HG02938 (cell line): Measurements from ENCODE around the gene DRD3.

Experiments
- ATAC-seq: cut with Tn5 transposase; IDR thresholded peaks from one replicate; pipeline ENCODE4 v1.9.1; 2021; ENCODE audit warnings: mild to moderate bottlenecking, moderate library complexity; ENCODE audit not compliant: unreplicated experiment

The DRD3 gene

GRCh38 chr3:114126461-114126860 is 52.4 kb downstream of the DRD3 start:
- no peak for ATAC-seq

- no peak for ATAC-seq
These were observed 56.7 kb downstream of the DRD3 start for GRCh38 chr3:114122027-114122709.

- no peak for ATAC-seq
These were observed 58.6 kb downstream of the DRD3 start for GRCh38 chr3:114120211-114120610.

GRCh38 chr3:114119776-114120175 is 59.1 kb downstream of the DRD3 start:
- no peak for ATAC-seq

- no peak for ATAC-seq
These were observed 63.7 kb downstream of the DRD3 start for GRCh38 chr3:114115143-114115542.

- no peak for ATAC-seq
These were observed 64.1 kb downstream of the DRD3 start for GRCh38 chr3:114114719-114115118.

- no peak for ATAC-seq
These were observed 66.2 kb downstream of the DRD3 start for GRCh38 chr3:114112696-114113095.

- ATAC-seq, result no peak
These were observed 67.6 kb downstream of the DRD3 start for GRCh38 chr3:114111060-114111770.

GRCh38 chr3:114110439-114110838 is 68.4 kb downstream of the DRD3 start:
- ATAC-seq, result no peak

- no peak for ATAC-seq
These were observed 70.7 kb downstream of the DRD3 start for GRCh38 chr3:114108137-114108536.

- ATAC-seq, result no peak
These were observed 74.4 kb downstream of the DRD3 start for GRCh38 chr3:114104414-114104813.

- no peak for ATAC-seq
These were observed 75.0 kb downstream of the DRD3 start for GRCh38 chr3:114103858-114104257.

- ATAC-seq, result no peak
These were observed 75.7 kb downstream of the DRD3 start for GRCh38 chr3:114103181-114103580.

GRCh38 chr3:114101101-114101500 is 77.8 kb downstream of the DRD3 start:
- ATAC-seq, result no peak

- no peak for ATAC-seq
These were observed 83.1 kb downstream of the DRD3 start for GRCh38 chr3:114095796-114096195.

- ATAC-seq, result no peak
These were observed 85.3 kb downstream of the DRD3 start for GRCh38 chr3:114093596-114093995.

GRCh38 chr3:114093016-114093380 is 85.9 kb downstream of the DRD3 start:
- no peak for ATAC-seq

- no peak for ATAC-seq
These were observed 86.5 kb downstream of the DRD3 start for GRCh38 chr3:114092151-114093015.

- ATAC-seq, result no peak
These were observed 89.2 kb downstream of the DRD3 start for GRCh38 chr3:114089675-114090074.

GRCh38 chr3:114086356-114086755 is 92.5 kb downstream of the DRD3 start:
- ATAC-seq, result no peak

- ATAC-seq, result no peak
These were observed 95.7 kb downstream of the DRD3 start for GRCh38 chr3:114083112-114083511.

GRCh38 chr3:114081037-114081436 is 97.8 kb downstream of the DRD3 start:
- ATAC-seq, result no peak
